Type B pancreatic cell (in vitro differentiated cells): ENCODE results near the gene TIMP2. TPM values are rescaled to one million over a fixed set of nuclear protein-coding genes. Genes with fewer than 3 reads are reported as not detected.
"Not testable (repeated sequence)": the region's sequence is repeated elsewhere in the genome, so short reads cannot be mapped to it uniquely, and the experiment has no call there.

Experiments
- DNase-seq: peaks from one replicate; pipeline ENCODE4 v3.0.0; 2021; ENCODE audit warnings: mixed read lengths; ENCODE audit not compliant: unreplicated experiment; ENCODE audit errors: extremely low spot score
- H3K27ac Mint-ChIP-seq: 2 replicates; pipeline ENCODE4 v1.8.0; 2021; ENCODE audit warnings: mild to moderate bottlenecking, mixed read lengths
- H3K27me3 Mint-ChIP-seq: 2 replicates; pipeline ENCODE4 v1.8.0; 2021; ENCODE audit warnings: mixed read lengths
- H3K36me3 Mint-ChIP-seq: 2 replicates; pipeline ENCODE4 v1.8.0; 2021; ENCODE audit warnings: mixed read lengths
- H3K4me1 Mint-ChIP-seq: one replicate; pipeline ENCODE4 v1.8.0; 2021; ENCODE audit warnings: mixed read lengths; ENCODE audit not compliant: unreplicated experiment
- H3K4me3 Mint-ChIP-seq: 2 replicates; pipeline ENCODE4 v1.8.0; 2021; ENCODE audit warnings: mild to moderate bottlenecking, mixed read lengths
- H3K9me3 Mint-ChIP-seq: 2 replicates; pipeline ENCODE4 v1.8.0; 2021; ENCODE audit warnings: mixed read lengths
- total RNA-seq: library from RNA; stranded (reverse); gene quantifications from 2 replicates; pipeline ENCODE4 v1.2.1, GENCODE V29; 2021; ENCODE audit warnings: low replicate concordance
- TF ChIP-seq, protein P1 (sequence below): fragments of 200-600 bp; sonication (generic); conservative IDR thresholded peaks from 2 replicates; pipeline ENCODE4 v1.5.0; 2021; ENCODE audit warnings: antibody characterized with exemption, mild to moderate bottlenecking

Gene TIMP2
- total RNA-seq, 1 donor from 2014 or later: 125 TPM

DNA sequence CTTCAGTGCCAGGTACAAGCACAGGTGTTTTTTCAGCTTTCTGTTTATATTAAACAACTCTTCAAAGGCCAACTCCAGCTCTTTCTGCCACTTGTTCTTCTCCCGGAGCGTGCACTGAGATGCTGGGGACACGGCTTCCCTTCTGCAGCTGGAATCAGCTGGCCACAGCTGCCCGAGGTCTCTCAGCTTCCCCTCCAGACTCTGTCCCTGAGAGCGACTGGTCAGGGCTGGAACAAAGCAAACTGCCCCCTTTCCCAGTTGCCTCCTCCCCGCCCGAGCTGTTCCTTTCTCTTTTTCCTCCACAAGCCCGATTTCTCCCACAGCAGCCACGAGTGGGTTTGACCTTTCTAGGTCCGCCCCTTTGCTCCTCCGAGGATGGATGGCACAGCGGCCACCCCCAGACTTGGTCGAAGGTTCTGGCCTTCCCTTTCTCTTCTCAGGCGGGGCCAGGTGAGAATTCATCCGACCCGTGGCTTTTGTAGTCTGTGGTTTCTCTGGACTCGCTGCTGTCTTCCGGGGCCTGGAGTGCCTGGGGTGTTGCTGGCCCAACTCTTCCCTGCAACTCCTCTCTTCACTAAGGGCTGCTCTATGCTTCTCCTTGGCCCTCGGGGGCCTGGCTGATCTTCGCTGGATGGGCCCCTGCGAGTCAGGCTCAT, 33.7 kb downstream of the TIMP2 start:
- H3K4me1 Mint-ChIP-seq: peaks cover 48% of the 10 kb centered on the region
- no peaks in the 10 kb centered on the region for H3K9me3 Mint-ChIP-seq
- no peak overlapping the region for H3K4me3 Mint-ChIP-seq
- peak overlapping the region; percentile 60 for H3K27ac Mint-ChIP-seq
- TF ChIP-seq, protein P1, sequence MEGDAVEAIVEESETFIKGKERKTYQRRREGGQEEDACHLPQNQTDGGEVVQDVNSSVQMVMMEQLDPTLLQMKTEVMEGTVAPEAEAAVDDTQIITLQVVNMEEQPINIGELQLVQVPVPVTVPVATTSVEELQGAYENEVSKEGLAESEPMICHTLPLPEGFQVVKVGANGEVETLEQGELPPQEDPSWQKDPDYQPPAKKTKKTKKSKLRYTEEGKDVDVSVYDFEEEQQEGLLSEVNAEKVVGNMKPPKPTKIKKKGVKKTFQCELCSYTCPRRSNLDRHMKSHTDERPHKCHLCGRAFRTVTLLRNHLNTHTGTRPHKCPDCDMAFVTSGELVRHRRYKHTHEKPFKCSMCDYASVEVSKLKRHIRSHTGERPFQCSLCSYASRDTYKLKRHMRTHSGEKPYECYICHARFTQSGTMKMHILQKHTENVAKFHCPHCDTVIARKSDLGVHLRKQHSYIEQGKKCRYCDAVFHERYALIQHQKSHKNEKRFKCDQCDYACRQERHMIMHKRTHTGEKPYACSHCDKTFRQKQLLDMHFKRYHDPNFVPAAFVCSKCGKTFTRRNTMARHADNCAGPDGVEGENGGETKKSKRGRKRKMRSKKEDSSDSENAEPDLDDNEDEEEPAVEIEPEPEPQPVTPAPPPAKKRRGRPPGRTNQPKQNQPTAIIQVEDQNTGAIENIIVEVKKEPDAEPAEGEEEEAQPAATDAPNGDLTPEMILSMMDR: no peak
- H3K36me3 Mint-ChIP-seq: peaks cover 20% of the 10 kb centered on the region
- no peaks in the 10 kb centered on the region for H3K27me3 Mint-ChIP-seq
- DNase-seq: no peak

DNA sequence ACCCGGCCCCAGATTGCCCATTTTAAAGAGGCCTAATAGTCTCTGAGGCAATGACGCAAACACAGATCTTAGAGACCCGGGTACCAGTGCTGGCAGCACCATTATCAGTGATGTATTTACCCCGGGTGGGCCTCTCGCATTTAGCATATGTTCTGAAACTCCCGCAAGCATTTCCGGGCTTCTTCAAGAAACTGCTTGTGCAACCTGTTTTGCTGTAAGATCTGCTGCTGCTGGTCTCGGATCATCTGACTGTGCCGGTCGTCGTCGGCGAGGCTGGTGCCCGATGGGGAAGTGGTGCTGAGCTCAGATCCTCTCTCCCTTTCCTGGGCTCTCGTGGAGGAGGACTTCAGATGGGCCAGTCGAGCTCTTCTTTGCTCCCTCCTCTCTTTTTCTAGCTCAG, 34.7 kb downstream of the TIMP2 start:
- H3K27me3 Mint-ChIP-seq: no peaks in the 10 kb centered on the region
- no peak overlapping the region for H3K4me3 Mint-ChIP-seq
- H3K4me1 Mint-ChIP-seq: peaks cover 51% of the 10 kb centered on the region
- TF ChIP-seq, protein P1: no peak
- no peaks in the 10 kb centered on the region for H3K9me3 Mint-ChIP-seq
- no peak for DNase-seq
- H3K36me3 Mint-ChIP-seq: peaks cover 20% of the 10 kb centered on the region
- H3K27ac Mint-ChIP-seq: peak overlapping the region; percentile 60

DNA sequence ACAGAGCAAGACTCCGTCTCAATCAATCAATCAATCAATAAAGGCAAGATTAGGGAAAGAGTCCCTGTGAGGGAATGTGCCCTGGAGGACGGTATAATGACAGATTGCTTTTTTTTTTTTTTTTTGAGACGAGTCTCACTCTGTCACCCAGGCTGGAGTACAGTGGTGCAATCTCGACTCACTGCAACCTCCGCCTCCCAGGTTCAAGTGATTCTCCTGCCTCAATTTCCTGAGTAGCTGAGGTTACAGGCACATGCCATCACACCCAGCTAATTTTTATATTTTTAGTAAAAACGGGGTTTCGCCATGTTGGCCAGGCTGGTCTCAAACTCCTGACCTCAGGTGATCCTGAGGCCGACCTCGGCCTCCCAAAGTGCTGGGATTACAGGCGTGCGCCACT, 35.1 kb downstream of the TIMP2 start:
- Mint-ChIP-seq H3K4me1 (peaks cover 48% of the 10 kb centered on the region), H3K36me3 (peaks cover 20% of the 10 kb centered on the region)
- H3K9me3 Mint-ChIP-seq, H3K4me3 Mint-ChIP-seq, DNase-seq, H3K27me3 Mint-ChIP-seq, H3K27ac Mint-ChIP-seq: not testable (repeated sequence)

DNA sequence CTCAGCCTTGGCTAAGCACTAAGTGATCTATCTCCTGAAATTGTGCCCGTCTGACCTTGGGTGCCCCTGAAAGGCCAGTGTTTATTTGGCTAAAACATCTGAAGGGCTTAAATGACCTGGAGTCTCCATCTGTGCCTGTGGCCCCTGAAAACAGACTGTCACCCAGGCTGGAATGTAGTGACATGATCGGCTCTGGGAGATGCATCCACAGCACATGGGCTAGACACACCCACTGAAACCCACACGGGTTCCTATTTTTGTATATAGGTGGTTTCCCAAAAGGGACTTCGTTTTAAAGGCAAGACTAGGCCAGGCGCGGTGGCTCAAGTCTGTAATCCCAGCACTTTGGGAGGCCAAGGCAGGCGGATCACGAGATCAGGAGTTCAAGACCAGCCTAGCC, 35.7 kb downstream of the TIMP2 start:
- no peak for DNase-seq
- H3K27ac Mint-ChIP-seq: peak overlapping the region; percentile 78
- TF ChIP-seq, protein P1: no peak
- no peaks in the 10 kb centered on the region for H3K27me3 Mint-ChIP-seq
- peaks cover 20% of the 10 kb centered on the region for H3K36me3 Mint-ChIP-seq
- no peaks in the 10 kb centered on the region for H3K9me3 Mint-ChIP-seq
- H3K4me3 Mint-ChIP-seq: no peak overlapping the region
- H3K4me1 Mint-ChIP-seq: peaks cover 52% of the 10 kb centered on the region

DNA sequence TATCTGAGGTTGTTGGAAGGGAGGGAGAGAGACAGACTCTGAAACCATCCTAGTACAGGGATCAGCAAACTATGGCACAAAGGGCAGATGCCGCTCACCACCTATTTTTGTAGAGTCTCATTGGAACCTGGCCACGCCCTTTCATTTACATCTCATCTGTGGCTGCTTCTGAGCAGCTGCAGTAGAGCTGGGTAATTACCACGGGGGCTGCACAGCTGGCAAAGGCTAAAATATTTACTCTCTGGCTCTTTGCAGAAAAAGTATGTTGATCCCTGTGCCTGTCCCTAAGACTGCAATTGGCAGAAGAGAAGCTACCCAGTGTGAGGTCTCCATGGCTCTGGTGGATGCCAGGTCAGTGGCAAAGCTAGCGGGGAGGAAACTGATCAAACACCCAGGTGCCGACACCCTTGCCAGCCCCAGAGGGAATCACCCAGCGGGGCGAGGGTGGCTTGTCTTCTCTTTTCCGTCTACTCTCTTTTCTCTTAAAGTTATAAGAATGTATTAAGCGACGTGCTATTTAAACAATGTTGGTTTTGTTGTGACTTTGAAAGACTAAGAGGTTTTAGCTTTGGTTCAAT, 36.2 kb downstream of the TIMP2 start:
- H3K4me1 Mint-ChIP-seq: peaks cover 54% of the 10 kb centered on the region
- H3K4me3 Mint-ChIP-seq: peak overlapping the region; percentile 41
- H3K9me3 Mint-ChIP-seq: no peaks in the 10 kb centered on the region
- H3K36me3 Mint-ChIP-seq: peaks cover 20% of the 10 kb centered on the region
- TF ChIP-seq, protein P1: no peak
- peak overlapping the region; percentile 78 for H3K27ac Mint-ChIP-seq
- no peaks in the 10 kb centered on the region for H3K27me3 Mint-ChIP-seq
- no peak for DNase-seq

DNA sequence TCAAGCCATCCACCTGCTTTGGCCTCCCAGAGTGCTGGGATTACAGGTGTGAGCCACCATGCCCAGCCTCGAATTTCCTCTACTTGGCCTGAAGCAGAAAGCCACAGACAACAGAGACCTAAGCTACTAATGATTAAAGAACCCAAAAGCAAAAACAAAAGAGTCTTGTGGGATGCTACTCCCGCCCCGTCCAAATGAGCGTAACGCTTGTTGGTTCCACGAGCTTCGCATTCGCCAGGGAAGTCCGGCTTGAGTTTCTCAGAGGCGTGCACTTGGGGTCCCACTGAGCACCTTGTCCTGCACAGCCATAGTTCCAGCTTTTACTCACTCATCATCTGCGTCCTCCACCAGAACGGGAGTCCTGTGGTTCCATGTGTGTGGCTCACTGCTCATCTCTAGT, 38.2 kb downstream of the TIMP2 start:
- TF ChIP-seq, protein P1: no peak
- no peak for DNase-seq

More for the DNA sequence above, 38.2 kb downstream of the TIMP2 start:
- Mint-ChIP-seq H3K4me1 (peaks cover 63% of the 10 kb centered on the region), H3K27me3 (no peaks in the 10 kb centered on the region), H3K4me3 (no peak overlapping the region), H3K36me3 (peaks cover 24% of the 10 kb centered on the region), H3K9me3 (no peaks in the 10 kb centered on the region), H3K27ac (peak overlapping the region; percentile 68)
